ENCODE results near the gene LDLR. TPM values are rescaled to one million over a fixed set of nuclear protein-coding genes. Genes with fewer than 3 reads are reported as not detected.

The LDLR gene
- 100 to 1,000 TPM in 2 of 3 donors, 10 to 100 TPM in 1; 83.9 to 147 (median 116) TPM for total RNA-seq
- long read RNA-seq, donor 1, partial matches to known transcripts: 12 of 31 reads
- long read RNA-seq, donor 1, other reads (novel, unspliced or antisense): 19 of 31 reads
- long read RNA-seq, donor 2, transcript LDLR-208 (18 exons, 3,617 nt): major isoform, 5 of 7 reads
- long read RNA-seq, donor 2, partial matches to known transcripts: 0 of 7 reads
- long read RNA-seq, donor 2, other reads (novel, unspliced or antisense): 2 of 7 reads

- ATAC-seq (peak; percentile 69), DNase-seq (peak; percentile 89 to 93 (median 90))
- Histone ChIP-seq H3K9me3 (no peaks in the 10 kb centered on the region), H3K4me3 (peak within 1 kb of the TSS; percentile 64), H3K4me1 (ENCODE audit: low read depth) (peaks cover 36% of the 10 kb centered on the region), H3K36me3 (ENCODE audit: low read depth) (no peaks in the 10 kb centered on the region)
- intact Hi-C loops (cut with DNase I, micrococcal nuclease): loop anchor here in 1 of 2 donors (10.0 kb wide), 1 partner anchor 55 kb away; no protein-coding TSS in a partner anchor
- TF ChIP-seq, protein P1, sequence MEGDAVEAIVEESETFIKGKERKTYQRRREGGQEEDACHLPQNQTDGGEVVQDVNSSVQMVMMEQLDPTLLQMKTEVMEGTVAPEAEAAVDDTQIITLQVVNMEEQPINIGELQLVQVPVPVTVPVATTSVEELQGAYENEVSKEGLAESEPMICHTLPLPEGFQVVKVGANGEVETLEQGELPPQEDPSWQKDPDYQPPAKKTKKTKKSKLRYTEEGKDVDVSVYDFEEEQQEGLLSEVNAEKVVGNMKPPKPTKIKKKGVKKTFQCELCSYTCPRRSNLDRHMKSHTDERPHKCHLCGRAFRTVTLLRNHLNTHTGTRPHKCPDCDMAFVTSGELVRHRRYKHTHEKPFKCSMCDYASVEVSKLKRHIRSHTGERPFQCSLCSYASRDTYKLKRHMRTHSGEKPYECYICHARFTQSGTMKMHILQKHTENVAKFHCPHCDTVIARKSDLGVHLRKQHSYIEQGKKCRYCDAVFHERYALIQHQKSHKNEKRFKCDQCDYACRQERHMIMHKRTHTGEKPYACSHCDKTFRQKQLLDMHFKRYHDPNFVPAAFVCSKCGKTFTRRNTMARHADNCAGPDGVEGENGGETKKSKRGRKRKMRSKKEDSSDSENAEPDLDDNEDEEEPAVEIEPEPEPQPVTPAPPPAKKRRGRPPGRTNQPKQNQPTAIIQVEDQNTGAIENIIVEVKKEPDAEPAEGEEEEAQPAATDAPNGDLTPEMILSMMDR (IDR thresholded peaks at IDR 0.05): no peak
These were observed at the start of gene LDLR for GRCh38 chr19:11089254-11090013. Gene LDLR (plus strand): TSS chr19:11089463. CDS start chr19:11089549, 86 bp downstream.

DNA sequence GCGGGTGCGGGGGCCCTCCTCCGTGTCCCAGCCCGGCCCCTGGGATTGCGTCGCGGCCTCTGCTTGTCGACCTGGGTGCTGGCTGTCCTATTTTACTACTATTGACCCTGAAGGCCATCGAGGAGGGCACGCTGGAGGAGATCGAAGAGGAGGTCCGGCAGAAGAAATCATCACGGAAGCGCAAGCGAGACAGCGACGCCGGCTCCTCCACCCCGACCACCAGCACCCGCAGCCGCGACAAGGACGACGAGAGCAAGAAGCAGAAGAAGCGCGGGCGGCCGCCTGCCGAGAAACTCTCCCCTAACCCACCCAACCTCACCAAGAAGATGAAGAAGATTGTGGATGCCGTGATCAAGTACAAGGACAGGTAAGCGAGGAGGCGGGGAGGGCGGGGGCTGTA is 48.1 kb upstream of the LDLR start:
- peaks cover 1% of the 10 kb centered on the region for H3K4me1 ChIP-seq (ENCODE audit: low read depth)
- TF ChIP-seq, protein P1 (IDR thresholded peaks at IDR 0.05): no peak
- no peak overlapping the region for H3K4me3 ChIP-seq
- H3K36me3 ChIP-seq (ENCODE audit: low read depth): no peaks in the 10 kb centered on the region
- no peaks in the 10 kb centered on the region for H3K9me3 ChIP-seq
- DNase-seq: no peak
- ATAC-seq: no peak
- intact Hi-C loops (cut with DNase I, micrococcal nuclease): no loop called here

- H3K36me3 ChIP-seq (ENCODE audit: low read depth): no peaks in the 10 kb centered on the region
- intact Hi-C loops (cut with DNase I, micrococcal nuclease): no loop called here
- no peaks in the 10 kb centered on the region for H3K9me3 ChIP-seq
- peak; percentile 89 for ATAC-seq
- H3K4me3 ChIP-seq: no peak overlapping the region
- H3K4me1 ChIP-seq (ENCODE audit: low read depth): no peaks in the 10 kb centered on the region
- no peak for DNase-seq
- TF ChIP-seq, protein P1 (IDR thresholded peaks at IDR 0.05): no peak
These were observed 47.2 kb upstream of the LDLR start for GRCh38 chr19:11041966-11042627.

- no peaks in the 10 kb centered on the region for H3K9me3 ChIP-seq
- TF ChIP-seq, protein P1 (IDR thresholded peaks at IDR 0.05): no peak
- intact Hi-C loops (cut with DNase I, micrococcal nuclease): no loop called here
- no peaks in the 10 kb centered on the region for H3K4me1 ChIP-seq (ENCODE audit: low read depth)
- no peak for ATAC-seq
- no peak for DNase-seq
- H3K36me3 ChIP-seq (ENCODE audit: low read depth): no peaks in the 10 kb centered on the region
- no peak overlapping the region for H3K4me3 ChIP-seq
These were observed 44.8 kb upstream of the LDLR start for GRCh38 chr19:11044431-11044830.

GRCh38 chr19:11045536-11045935 is 43.7 kb upstream of the LDLR start:
- no peaks in the 10 kb centered on the region for H3K9me3 ChIP-seq
- TF ChIP-seq, protein P1 (IDR thresholded peaks at IDR 0.05): no peak
- intact Hi-C loops (cut with DNase I, micrococcal nuclease): no loop called here
- no peak overlapping the region for H3K4me3 ChIP-seq
- H3K4me1 ChIP-seq (ENCODE audit: low read depth): no peaks in the 10 kb centered on the region
- DNase-seq: no peak
- no peaks in the 10 kb centered on the region for H3K36me3 ChIP-seq (ENCODE audit: low read depth)
- no peak for ATAC-seq
